Thyroid gland (tissue), 4 donors: ENCODE data around the gene HOXA3. TPM values are rescaled to one million over a fixed set of nuclear protein-coding genes. Genes with fewer than 3 reads are reported as not detected.

ENCODE experiments used
- DNase-seq, 2 donors: peaks; one replicate each; pipeline ENCODE4 v3.0.0-alpha.2; 2019
- H3K27ac ChIP-seq, 3 donors: fragments of 200-600 bp; sonication (generic); 1 replicate in 2 of 3; 2 replicates in 1 of 3; pipeline ENCODE4 v1.5.1; 2016 to 2019; ENCODE audit warnings: mild to moderate bottlenecking in 1 of 3, moderate library complexity in 1 of 3
- H3K27me3 ChIP-seq: fragments of 200-600 bp; sonication (generic); one replicate; pipeline ENCODE4 v1.5.1; 2019
- H3K36me3 ChIP-seq, 2 donors: fragments of 200-600 bp; sonication (generic); one replicate each; pipeline ENCODE4 v1.5.1; 2016 to 2019
- H3K4me1 ChIP-seq, 2 donors: fragments of 200-600 bp; sonication (generic); one replicate each; pipeline ENCODE4 v1.5.1; 2017 to 2019
- H3K4me3 ChIP-seq, 3 donors: fragments of 200-600 bp; sonication (generic); replicated peaks in 1 of 3; 1 replicate in 2 of 3; 2 replicates in 1 of 3; pipeline ENCODE4 v1.5.1; 2016; ENCODE audit warnings: mild to moderate bottlenecking in 1 of 3
- H3K9me3 ChIP-seq: fragments of 200-600 bp; sonication (generic); one replicate; pipeline ENCODE4 v1.5.1; 2017
- POLR2A ChIP-seq, 2 donors: fragments of 450-650 bp; IDR thresholded peaks; one replicate each; pipeline ENCODE4 v1.6.1; 2017; ENCODE audit warnings: antibody characterized with exemption in 2 of 2, mild to moderate bottlenecking in 2 of 2, moderate library complexity in 1 of 2
- WGBS, 2 donors: methylation state at CpG; one replicate each; pipeline ENCODE4 v1.1.5; 2017; 5-methylcytosine and 5-hydroxymethylcytosine counted together
- intact Hi-C: fragments of 100-400 bp; cut with DNase I; formaldehyde crosslinking; loops from one replicate; pipeline ENCODE4 v1.15.1; 2023
- total RNA-seq, 4 donors: library from RNA; depleted of rRNA; stranded (reverse); fragments of >200 nt; gene quantifications; one replicate each; pipeline ENCODE4 v1.2.3, GENCODE V29; 2016
- TF ChIP-seq, protein P1 (sequence below), 6 experiments: fragments of 200-600 bp in 3 of 6; fragments of 450-650 bp in 3 of 6; sonication (generic) in 3 of 6; IDR thresholded peaks; one replicate each; pipeline ENCODE4 v1.5.1; 2016 to 2019; ENCODE audit warnings: antibody characterized with exemption in 6 of 6, mild to moderate bottlenecking in 2 of 6, inconsistent platforms in 1 of 6, moderate library complexity in 1 of 6

HOXA3 gene
- total RNA-seq, 4 donors from 2014 or later = 0.94 to 6.1 (median 1.9) TPM

- 30 to 32% methylated on average over 12 of the region's 12 CpGs for WGBS, 2 donors
- Histone ChIP-seq H3K36me3 (no peaks in the 10 kb centered on the region), H3K4me3 (peak overlapping the region in 1 of 3 donors; percentile 29), H3K4me1 (peaks cover 0 to 7% of the 10 kb centered on the region in 2 donors), H3K9me3 (no peaks in the 10 kb centered on the region), H3K27ac (no peak overlapping the region), H3K27me3 (peaks cover 38% of the 10 kb centered on the region)
- DNase-seq = no peak
- TF ChIP-seq, protein P1, sequence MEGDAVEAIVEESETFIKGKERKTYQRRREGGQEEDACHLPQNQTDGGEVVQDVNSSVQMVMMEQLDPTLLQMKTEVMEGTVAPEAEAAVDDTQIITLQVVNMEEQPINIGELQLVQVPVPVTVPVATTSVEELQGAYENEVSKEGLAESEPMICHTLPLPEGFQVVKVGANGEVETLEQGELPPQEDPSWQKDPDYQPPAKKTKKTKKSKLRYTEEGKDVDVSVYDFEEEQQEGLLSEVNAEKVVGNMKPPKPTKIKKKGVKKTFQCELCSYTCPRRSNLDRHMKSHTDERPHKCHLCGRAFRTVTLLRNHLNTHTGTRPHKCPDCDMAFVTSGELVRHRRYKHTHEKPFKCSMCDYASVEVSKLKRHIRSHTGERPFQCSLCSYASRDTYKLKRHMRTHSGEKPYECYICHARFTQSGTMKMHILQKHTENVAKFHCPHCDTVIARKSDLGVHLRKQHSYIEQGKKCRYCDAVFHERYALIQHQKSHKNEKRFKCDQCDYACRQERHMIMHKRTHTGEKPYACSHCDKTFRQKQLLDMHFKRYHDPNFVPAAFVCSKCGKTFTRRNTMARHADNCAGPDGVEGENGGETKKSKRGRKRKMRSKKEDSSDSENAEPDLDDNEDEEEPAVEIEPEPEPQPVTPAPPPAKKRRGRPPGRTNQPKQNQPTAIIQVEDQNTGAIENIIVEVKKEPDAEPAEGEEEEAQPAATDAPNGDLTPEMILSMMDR (IDR thresholded peaks at IDR 0.05) = no peak
- TF ChIP-seq POLR2A (IDR thresholded peaks at IDR 0.05) = no peak
- intact Hi-C loops = no loop called here
Measured at GRCh38 chr7:27131390-27131819, 21.0 kb downstream of the HOXA3 start.

DNA sequence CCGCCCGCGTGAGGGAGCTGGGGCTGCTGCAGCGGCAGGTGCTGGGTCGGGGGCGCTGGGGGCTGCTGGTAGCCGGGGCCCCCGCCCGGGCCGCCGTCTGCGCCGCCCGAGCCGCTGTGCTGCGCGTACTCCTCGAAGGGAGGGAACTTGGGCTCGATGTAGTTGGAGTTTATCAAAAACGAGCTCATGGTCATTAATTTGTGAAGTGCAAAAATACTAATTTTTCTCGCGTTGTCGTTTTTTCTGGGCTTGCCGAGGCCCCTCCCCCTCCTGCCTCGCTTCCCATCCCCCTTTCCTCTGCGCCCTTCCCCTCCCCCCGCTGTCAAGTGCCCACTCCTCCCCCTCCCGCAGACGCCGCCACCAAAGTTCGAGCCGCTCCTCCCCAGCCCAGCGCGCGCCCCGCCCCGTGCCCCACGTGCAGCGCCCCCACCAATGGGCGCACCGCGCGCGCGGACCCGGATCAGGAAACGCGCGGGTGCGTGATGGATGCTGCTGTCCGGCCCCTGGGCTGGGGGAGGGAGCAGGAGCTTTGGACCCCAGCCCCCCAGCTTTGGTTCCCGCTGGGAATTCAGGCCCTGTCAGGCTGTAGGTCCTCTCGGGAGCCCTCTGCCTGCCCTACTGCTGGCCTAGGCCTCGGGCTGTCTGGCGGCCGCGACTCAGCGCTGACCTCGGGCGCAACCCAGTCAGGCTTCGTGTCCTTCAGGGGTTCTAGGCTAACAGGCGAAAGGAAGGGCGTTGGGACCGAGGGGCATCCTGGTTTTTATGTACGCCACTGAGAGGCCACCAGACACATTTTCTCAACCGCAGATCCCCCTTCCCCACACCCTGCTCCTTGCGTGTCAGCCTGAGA lies 21.6 kb downstream of the HOXA3 start, which contains the start of gene HOXA4:
Gene HOXA4 (minus strand): TSS at position 218 of the 850 bp plus-strand sequence. CDS start 24 bp downstream, at position 194.
- Histone ChIP-seq H3K4me1 (peaks cover 0 to 7% of the 10 kb centered on the region in 2 donors), H3K9me3 (no peaks in the 10 kb centered on the region), H3K27me3 (peaks cover 33% of the 10 kb centered on the region), H3K27ac (peak within 1 kb of the TSS in 2 of 3 donors; percentile 44 to 65), H3K36me3 (no peaks in the 10 kb centered on the region), H3K4me3 (peak within 1 kb of the TSS in 1 of 3 donors; percentile 30)
- TF ChIP-seq POLR2A (IDR thresholded peaks at IDR 0.05) = peak in 1 of 2 donors; percentile 49
- TF ChIP-seq, protein P1 (IDR thresholded peaks at IDR 0.05) = no peak
- peak; percentile 41 to 60 for DNase-seq
- intact Hi-C loops = no loop called here
- WGBS, 2 donors = 4 to 5% methylated on average over 43 to 57 of the region's 67 CpGs

- no peak for DNase-seq
- Histone ChIP-seq H3K4me1 (peaks cover 0 to 7% of the 10 kb centered on the region in 2 donors), H3K27ac (peak overlapping the region in 2 of 3 donors; percentile 44 to 65)
Measured at GRCh38 chr7:27129729-27130539, 22.4 kb downstream of the HOXA3 start.

GRCh38 chr7:27128776-27129728 lies 23.3 kb downstream of the HOXA3 start:
- no peaks in the 10 kb centered on the region for H3K36me3 ChIP-seq
- WGBS, 2 donors = 27 to 33% methylated on average over 28 of the region's 28 CpGs
- peaks cover 0 to 7% of the 10 kb centered on the region in 2 donors for H3K4me1 ChIP-seq
- H3K27me3 ChIP-seq = peaks cover 26% of the 10 kb centered on the region
- DNase-seq = no peak
- intact Hi-C loops = no loop called here
- H3K27ac ChIP-seq = peak overlapping the region in 1 of 3 donors; percentile 22
- H3K4me3 ChIP-seq = no peak overlapping the region
- no peak for TF ChIP-seq POLR2A (IDR thresholded peaks at IDR 0.05)
- TF ChIP-seq, protein P1 (IDR thresholded peaks at IDR 0.05) = no peak
- no peaks in the 10 kb centered on the region for H3K9me3 ChIP-seq

More at GRCh38 chr7:27129729-27130539, 22.4 kb downstream of the HOXA3 start:
- Histone ChIP-seq H3K27me3 (peaks cover 26% of the 10 kb centered on the region), H3K9me3 (no peaks in the 10 kb centered on the region), H3K4me3 (peak overlapping the region in 1 of 3 donors; percentile 30), H3K36me3 (no peaks in the 10 kb centered on the region)
- 7 to 11% methylated on average over 11 to 39 of the region's 72 CpGs for WGBS, 2 donors
- no peak for TF ChIP-seq POLR2A (IDR thresholded peaks at IDR 0.05)
- TF ChIP-seq, protein P1 (IDR thresholded peaks at IDR 0.05) = no peak
- intact Hi-C loops = no loop called here
